ENCODE measurements around the gene PTPRK.
A peak's percentile ranks its signal among the peaks of the same experiment; 100 is the strongest.
"Not testable (repeated sequence)": the region's sequence is repeated elsewhere in the genome, so short reads cannot be mapped to it uniquely, and the experiment has no call there.

PTPRK gene

DNA sequence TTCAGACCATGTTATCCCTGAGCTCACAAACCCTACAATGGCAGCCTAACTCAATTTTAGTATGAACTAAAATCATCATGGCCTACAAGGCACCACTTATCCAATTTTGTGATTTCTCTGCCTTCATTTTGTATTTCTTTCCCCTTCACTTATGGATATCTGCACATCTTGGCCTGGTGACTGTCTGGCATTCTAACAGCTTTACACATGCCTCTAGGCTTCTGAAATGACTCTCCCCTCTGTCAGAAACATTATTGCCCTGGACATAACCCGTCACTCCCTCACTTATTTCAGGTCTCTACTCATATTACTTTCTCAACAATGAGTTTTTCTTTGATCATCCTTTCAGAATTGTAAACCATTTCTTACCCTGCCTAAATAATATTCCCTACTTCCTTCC is 530.3 kb downstream of the PTPRK start:
- no peak for DNase-seq

DNA sequence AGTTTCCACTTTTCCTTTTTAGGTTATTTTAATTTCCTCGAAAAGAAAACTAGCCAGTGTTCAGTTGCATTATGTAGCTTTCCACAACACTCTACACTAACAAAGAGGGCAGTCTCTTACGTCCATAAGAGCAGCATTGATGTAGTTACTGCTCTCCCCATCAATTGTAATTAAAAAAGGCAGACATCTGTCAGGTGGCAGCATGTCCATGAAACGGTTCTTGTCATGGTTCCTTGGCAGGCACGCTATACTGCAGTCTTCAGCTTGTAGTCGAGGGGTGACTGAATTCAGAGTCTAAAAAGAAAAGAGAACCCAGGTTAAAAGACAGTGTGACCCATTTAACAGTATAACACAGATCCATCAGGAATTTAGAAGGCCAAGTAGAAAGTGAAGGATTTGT is 539.4 kb downstream of the PTPRK start:
- no peak for DNase-seq

DNA sequence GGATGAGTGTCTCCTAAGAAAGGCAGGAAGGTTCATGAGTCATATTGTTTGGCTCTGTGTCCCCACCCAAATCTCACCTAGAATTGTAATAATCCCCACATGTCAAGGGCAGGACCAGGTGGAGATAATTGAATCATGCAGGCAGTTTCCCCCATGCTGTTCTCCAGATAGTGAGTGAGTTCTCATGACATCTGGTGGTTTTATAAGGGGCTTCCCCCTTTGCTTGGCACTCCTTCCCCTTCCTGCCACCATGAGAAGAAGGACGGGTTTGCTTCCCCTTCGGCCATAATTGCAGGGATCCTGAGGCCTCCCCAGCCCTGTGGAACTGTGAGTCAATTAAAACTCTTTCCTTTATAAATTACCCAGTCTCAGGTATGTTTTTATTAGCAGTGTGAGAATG is 542.2 kb downstream of the PTPRK start:
- DNase-seq, result not testable (repeated sequence)

DNA sequence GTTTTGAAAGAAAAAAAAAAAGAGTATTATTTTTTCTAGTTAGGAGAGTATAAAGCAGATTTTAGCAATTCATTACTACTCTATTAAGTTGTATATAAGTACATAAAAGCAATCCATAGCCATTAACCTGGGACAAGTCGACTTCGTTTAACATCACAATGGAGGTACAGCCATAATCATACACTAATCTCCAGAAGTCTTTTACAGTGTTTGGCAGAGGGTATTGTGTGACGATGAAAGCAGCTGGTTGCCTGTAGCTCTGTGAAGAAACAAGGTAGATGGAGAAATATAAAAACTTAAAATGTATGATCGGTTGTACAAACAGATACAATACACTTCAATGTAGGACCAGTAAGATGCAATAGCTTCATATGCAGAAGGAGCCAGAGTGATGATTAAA is 543.6 kb downstream of the PTPRK start:
- DNase-seq, result no peak

DNA sequence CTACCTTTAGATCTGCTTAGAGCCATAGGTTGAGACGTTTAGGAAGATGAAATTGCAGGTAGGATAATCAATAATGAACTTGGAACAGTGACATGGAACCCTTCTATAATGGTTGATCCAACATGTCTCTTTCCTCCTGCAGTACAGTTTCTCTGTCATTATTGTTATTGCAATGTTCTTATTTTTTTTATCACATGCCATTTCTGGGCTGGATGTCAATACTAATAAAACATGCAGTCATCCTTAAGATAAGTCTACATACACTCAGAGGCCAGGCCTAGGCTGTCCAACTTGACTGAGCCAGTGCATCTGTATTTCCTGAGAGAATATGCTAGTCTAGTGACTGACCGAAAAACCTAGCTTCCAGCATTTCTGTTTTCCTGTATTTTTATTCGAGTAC is 544.3 kb downstream of the PTPRK start:
- DNase-seq, result no peak

DNA sequence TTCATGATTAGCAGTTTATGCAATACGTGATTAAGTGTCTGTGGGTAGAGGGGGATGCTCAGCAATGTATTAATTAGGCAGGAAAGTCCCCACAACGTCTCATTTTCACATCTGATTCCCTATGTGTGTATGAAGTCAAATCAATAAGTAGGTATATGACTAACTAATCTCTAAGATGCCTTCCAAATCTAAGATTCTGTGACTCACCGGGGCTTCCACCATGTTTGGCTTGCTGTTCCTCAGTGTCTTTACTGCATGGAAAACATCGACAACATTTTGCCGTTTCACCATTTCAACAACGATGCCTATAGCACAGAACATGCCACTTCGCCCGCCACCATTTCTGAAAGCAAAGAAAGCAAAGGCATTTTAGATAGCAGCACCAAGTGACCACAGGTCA is 547.6 kb downstream of the PTPRK start:
- DNase-seq, result peak; percentile 44

DNA sequence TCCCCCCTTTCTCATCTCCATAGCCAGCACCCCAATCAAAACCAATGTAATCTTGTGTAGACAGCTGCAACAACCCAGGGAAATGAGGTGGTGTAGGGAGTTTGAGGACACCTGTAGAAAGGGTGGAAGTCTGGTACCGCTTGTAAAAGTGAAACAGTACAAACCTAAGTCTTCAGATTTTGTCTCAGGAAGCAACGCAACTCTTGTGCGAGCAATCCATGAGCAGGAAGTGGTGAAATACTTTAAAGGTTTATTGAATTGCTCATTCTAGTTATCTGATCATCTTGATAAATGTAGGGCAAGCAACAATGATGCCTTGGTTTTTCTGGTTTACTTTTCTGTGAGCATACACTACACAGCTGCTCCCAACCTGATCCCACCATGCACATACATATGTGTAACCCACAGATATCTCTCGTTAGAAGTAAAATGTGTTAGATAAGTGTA is 548.4 kb downstream of the PTPRK start:
- peak; percentile 33 for DNase-seq

DNA sequence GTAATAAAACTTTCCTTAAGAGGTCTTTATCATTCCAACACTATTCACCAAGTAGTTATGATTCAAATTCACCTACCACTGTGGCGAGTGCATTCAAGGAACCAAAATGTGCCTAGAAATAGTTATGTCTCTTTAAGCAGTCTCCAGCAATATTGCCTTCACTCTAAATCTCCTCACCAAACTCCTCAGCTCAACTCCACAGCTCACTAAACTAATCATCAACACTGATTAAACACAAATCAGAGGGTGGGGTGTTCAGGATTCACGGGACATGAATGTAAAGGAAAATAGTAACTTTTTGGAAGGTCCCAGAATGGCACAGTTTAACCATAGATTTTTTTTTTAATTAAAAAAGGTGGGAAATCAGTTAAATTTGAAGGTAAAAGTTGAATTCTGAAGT is 549.0 kb downstream of the PTPRK start:
- DNase-seq, result no peak

DNA sequence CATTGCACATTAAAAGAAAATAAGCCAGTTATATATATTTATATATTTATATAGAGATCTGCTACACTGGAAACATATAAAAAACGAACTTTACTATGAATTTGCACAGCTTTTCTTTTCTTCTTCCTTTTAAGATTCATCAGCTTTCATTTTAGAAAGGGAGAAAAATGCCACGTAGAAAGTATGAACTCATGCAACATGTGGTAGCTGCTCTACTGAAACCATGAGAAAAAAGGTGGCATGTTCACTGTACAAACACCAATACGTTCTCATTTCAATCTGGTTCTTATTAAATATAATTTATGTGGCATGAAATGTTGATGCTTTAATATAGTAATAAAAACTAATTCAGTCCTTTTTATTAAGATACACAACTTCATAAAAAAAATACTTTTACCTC is 550.7 kb downstream of the PTPRK start:
- no peak for DNase-seq

DNA sequence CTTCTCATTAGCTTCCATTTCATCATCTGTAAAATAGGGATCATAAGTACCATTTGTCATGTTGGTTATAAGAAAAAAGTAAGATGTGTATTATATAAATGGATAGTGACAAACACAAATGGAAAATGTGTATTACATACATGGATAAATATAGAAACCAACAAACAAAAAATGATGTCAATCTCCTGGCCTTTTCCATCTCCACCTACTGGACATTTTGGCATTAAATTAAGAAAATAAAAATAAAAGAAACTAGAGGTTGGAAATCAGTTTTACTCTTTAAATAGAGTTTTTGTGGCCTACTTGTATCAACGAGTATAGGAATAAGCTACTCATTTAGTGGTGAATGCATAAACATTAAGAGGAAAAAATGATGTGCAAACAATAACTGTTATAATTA is 552.0 kb downstream of the PTPRK start:
- DNase-seq, result no peak

DNA sequence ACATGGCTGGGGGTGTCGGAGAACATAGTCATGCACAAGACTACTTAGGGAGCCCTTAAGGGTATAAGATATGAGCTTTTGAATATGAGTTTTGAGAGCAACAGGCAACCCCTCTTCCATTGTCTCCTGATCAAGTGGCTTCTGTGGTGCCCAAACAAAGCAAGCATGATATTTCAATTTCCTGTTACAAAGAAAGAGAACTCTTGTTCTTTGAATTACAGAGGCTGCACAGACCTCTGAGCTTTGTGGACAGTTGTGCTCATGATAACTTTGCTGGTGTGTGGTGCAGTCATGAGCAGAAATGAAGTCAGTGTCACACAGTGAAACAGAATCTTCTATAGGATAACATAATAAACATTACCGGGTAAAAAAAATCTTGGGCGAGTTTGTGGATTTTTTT is 552.7 kb downstream of the PTPRK start:
- DNase-seq, result no peak

DNA sequence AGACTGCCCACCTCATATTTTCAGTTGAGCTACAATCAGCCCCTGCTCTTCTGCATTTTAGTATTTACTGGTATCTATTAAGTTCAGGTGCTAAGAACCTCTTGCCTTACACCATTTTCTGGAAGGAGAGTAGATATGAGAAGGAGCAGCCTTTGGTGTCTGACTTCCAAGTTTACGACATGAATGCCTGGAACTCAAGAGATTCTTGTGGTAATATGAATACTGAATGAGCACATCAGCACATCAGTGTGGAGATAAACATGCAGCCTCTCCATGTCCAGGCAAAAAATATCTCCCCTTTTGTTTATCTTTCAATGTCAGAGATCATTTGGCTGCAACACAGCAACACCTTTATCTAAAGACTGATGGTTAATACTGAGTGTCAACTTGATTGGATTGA is 553.8 kb downstream of the PTPRK start:
- DNase-seq, result no peak

DNA sequence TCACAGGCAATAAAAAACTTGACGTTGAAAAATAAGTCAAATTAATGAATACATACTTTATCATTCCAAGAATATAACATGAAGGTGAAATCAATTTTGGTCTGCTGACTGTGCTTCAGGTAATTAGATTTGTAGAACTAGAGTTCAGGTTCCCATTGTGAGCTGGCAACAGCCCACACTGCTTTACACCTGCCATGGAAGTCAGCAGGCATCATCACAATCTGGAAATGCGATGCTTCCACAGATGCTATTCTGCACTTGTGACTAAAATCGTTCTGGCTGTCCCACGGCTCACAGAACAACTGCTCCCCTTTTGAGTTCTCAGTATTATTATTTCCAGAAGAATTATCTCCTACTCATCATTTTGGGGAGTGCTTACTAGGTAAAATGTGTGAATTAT is 556.9 kb downstream of the PTPRK start:
- DNase-seq, result no peak

DNA sequence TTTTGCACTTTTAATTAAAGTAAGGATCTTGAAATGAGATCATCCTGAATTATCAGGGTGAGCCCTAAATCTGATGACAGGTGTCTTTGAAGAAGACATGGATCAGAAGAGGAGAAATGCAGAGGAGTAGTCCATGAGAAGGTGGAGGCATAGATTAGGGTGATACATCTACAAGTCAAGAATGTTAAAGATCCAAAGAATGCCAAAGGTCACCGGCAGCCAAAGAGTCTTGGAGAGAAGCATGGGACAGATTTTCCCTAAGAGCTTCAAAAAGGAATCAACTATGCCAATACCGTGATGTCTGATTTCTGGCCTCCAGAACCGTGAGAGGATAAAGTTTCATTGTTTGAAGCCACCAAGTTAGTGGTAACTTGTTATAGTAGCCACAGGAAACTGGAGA is 560.5 kb downstream of the PTPRK start:
- DNase-seq, result no peak

DNA sequence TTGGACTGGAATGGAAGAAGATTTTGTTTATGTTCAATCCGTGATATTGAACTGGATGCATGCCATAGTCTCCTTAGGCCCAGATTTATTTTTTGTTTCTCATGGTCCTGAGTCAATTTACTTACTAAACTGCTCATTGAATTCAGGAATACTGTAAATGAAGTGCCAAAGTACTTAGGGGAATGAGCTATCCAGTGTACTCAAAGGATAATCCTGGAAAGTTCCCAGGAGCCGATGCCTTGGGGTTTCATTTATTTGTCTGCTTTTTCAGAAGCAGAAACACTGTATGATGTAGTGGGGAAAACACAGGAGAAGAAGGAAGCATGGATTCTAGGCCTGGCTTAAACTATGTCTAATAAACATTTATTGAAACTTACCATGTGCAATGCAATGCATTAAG is 563.4 kb downstream of the PTPRK start:
- no peak for DNase-seq

DNA sequence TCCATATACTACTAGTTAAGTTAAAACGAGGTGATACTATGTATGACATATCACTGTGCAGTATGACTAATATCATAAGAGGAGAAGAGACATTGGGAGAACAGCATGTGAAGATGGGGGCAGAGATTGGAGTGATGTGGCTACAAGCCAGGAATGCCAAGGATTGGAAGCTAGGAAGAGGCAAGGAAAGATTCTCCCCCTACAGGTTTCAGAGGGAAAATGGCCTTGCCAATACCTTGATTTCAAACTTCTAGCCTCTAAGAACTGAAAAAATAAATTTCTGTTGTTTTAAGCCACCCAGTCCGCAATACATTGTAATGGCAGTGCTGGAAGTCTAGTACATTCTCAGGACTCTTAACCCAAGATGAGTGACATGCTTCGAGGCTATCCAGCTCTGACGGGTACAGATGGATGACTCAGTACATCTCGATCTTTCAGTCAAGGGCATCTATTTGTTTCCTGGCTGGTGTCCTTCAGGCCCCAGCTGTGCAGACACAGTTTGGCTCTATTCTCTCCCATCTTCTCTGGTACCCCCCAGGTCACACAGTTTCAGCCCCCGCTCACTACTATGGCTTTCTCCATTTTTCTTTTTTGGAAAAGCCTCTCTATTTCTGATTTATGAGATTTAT is 564.0 kb downstream of the PTPRK start:
- no peak for DNase-seq

DNA sequence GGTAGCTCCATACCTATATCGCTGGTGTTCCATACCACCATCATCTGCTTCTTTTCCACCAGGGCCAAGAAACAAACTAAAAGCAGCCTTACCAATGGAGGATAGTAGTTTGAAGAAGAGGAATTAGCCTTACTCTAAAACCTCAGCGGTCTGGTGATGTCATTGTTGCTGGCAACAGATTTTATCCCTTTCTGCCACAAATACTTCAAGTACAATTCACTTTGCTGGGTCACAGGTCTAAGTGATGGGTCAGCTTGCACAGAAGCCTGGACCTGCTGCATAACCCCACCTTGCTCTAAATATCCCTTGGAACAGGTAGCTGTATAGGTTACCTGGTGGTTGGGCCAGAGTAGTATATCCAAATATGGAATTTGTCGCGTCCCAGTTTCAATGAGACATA is 566.3 kb downstream of the PTPRK start:
- DNase-seq, result no peak

DNA sequence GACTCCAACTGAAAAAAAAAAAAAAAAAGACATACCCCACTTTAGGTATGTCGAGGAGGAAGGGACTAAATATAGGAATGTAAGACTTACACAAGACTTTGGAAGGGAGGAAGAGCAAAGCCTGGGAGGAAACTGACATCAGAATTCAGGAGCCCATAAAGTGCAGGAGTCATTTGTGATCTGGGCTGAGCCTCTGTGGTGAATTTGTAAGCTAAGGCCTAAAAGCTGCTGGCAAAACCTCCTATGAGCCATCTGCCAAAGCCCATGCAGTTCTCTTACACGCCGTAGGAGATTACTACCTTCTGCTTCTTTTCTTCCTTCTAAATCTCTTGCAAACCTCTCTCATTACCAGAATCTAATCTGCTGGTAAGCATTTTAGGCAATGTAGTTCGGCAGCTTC is 567.6 kb downstream of the PTPRK start:
- DNase-seq, result no peak

DNA sequence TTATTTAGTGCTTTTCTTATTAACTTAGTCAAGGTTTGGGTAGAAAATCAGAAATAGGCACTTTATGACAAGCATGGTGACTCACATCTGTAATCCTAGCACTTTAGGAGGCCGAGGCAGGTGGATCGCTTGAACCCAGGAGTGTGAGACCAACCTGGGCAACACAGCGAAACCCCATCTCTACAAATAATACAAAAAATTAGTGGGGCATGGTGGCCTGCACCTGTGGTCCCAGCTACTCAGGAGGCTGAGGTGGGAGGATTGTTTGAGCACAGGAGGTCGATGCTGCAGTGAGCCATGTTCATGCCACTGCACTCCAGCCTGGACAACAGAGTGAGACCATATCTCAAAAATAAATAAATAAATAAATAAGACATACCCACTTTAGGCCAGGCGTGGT is 568.2 kb downstream of the PTPRK start:
- DNase-seq, result no peak

DNA sequence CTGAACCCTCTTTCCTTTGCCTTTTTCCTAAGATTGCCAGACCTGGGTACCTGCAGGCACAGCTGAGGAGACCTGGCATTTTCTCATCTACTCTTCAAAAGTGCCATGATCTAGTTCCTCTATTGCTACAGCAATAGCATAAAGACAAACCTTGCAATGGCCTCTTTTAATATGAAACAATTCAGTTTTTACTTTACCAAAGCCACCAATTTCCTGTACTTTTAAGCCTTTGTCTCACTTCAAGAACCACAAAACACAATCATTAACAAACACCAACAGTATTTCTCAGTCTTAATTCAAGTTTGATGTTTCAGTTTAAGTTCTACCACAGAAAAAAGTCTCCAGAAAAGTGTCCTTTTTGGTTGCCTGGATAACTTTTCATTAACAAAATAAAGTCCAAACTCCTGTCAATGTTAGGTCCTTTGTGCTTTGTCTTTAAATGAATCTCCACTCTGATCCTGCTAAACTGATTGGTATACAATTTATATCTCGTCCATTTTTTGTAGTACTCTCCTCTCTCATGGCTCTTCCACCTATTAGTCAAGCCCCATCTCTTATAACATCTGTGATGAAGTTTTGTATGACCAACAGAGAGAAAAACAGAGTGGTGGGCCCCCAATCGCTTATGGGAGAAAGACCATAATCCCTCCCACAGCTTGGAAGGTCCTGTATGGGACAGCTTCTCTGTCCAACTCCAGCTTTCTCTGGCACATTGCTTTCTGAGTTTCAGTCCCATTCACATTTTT is 569.1 kb downstream of the PTPRK start:
- DNase-seq, result no peak

DNA sequence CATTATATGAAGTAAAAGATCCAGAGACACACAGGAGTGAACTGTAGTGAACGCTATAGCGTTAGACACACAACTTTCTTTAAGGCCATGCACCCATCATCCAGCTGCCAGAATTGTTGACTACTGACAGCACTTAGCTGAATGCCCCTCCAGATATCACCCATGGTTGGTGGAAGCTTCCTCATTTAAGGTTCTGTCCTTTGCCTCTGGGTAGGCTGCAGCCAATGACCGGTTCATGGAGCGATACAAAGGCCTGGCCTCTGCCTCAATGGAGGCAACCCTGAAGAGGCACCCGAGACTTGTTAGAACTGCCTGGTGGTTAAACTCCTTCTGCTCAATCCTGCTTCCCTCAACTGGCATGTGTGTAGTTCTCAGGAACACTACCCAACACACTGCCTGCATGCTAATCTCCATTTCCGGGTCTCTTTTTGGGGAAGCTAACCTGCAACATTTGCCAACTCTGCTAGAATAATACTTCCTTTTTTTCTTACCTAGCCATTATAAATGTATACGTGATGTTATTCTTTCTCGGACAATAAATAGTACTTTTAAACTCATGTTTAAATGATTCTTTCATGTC is 569.7 kb downstream of the PTPRK start:
- DNase-seq, result no peak

DNA sequence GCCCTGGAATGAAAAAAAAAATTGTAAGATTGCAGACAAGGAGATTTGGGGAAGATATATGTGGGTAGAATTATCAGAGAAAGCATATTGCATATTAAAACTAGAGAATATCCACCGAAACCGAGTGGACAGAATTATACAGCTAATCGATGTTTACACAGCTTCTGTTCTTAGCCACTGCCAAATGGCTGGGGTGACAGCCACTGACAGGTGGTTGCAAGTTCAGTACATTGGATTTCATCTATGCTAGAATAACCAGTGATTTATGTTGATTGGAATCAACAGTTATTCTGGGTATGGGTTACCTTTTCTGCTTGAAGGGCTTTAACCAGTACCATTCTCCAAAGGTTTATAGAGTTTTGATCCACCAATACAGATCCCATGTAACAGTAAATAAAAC is 571.1 kb downstream of the PTPRK start:
- no peak for DNase-seq

DNA sequence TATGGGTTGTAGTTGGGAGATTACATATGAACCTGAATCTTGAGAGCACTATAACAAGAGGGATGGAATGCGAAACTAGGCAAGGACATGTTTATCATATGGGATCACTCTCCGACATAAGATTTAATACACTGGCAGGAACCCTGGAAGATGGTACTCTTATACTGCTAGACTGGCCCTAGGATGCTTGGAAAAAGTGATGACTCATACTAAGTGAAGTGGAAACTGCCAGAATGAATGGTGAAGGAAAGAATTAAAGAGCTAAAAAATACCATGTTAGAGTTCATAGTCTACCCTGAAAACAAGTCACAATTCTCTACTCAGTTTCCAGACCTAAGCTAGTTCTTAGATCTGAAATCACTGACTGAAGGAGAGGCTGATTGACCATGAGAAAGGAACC is 574.0 kb downstream of the PTPRK start:
- DNase-seq, result no peak

DNA sequence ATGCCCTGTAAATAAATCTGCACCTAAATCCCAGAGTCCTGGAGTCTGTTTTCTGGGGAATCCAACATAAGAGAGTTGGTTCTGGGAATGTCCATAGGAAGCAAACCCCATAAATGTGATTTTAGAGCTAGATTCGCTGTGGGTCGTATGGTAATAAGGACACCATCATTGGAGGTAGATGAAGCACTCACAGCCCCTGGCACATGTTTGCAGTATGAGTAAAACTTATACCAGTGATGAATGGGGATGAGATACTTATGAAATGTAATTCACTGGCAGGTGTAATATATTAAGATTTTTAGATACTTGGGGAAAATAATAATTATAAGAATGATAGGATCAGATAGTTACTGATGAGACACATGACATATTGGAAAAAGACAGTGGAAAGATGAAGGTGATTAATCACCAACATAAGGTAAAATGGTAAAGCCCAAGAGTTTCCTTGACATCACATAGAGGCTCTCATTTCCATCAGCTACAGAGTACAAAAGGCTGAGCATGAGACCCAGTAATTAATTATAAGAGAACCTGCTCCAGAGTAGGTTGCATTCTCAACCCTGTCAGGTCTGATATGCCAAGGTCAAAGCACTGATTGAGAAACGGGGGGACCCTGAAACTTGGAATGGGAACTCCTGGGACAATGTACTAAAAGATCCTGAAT is 574.8 kb downstream of the PTPRK start:
- DNase-seq, result no peak

Measured in stimulated activated naive CD4-positive, alpha-beta T cell treated with Interleukin-2 at 50 U/mL for 16 hours (primary cell).